Stimulated activated memory B cell treated with anti-CD40 and anti-IgM and Interleukin-4, amounts not matched to agents 10 μg/mL and 1 μg/mL and 100 μg/mL, for 72 hours (primary cell): ENCODE data around the gene FGF19.
"Not testable (repeated sequence)": the region's sequence is repeated elsewhere in the genome, so short reads cannot be mapped to it uniquely, and the experiment has no call there.

Experiments
- ATAC-seq: fragments of 150-1000 bp; cut with Tn5 transposase; 2 replicates; pipeline ENCODE4 v1.10.0; 2021
- H3K27ac Mint-ChIP-seq: one replicate; pipeline ENCODE4 v1.8.0; 2022; ENCODE audit warnings: mild to moderate bottlenecking, mixed read lengths
- H3K27me3 Mint-ChIP-seq: one replicate; pipeline ENCODE4 v1.8.0; 2022; ENCODE audit warnings: mixed read lengths
- H3K36me3 Mint-ChIP-seq: one replicate; pipeline ENCODE4 v1.8.0; 2022; ENCODE audit warnings: mixed read lengths
- H3K4me1 Mint-ChIP-seq: one replicate; pipeline ENCODE4 v1.8.0; 2022; ENCODE audit warnings: mixed read lengths
- H3K4me3 Mint-ChIP-seq: one replicate; pipeline ENCODE4 v1.8.0; 2022; ENCODE audit warnings: mild to moderate bottlenecking, moderate library complexity, mixed read lengths
- H3K9me3 Mint-ChIP-seq: one replicate; pipeline ENCODE4 v1.8.0; 2022; ENCODE audit warnings: mixed read lengths

The FGF19 gene

GRCh38 chr11:69705901-69706787, 2.3 kb upstream of the FGF19 start:
- ATAC-seq, result no peak
- H3K27ac Mint-ChIP-seq, result no peak overlapping the region
- no peak overlapping the region for H3K4me3 Mint-ChIP-seq
- H3K4me1 Mint-ChIP-seq, result peaks cover 24% of the 10 kb centered on the region
- H3K36me3 Mint-ChIP-seq, result no peaks in the 10 kb centered on the region
- peaks cover 71% of the 10 kb centered on the region for H3K27me3 Mint-ChIP-seq
- H3K9me3 Mint-ChIP-seq, result no peaks in the 10 kb centered on the region

DNA sequence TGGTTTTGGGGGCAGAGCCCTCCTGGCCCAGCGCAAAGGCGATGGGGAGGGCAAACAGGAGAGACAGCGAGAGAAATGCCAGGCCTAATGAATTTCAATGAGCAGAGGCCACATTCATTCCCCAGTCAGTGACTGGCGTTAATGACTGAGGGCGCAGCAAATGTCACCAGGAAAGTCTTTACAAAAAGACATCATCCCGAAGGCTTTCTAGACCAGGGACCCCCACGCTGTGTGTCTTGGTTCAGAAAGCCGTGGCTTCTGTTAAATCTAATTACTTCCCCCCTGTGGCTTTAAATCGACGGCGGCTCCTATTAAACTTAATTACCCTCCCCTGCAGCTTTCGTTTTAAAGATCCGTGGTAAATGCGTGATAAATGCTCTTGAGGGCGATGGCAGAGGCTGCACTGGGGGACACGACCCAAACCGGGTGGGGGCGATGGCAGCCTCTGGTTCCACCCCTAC, 1.6 kb upstream of the FGF19 start:
- Mint-ChIP-seq H3K9me3 (no peaks in the 10 kb centered on the region), H3K27me3 (peaks cover 71% of the 10 kb centered on the region), H3K4me1 (peaks cover 24% of the 10 kb centered on the region), H3K27ac (no peak overlapping the region), H3K36me3 (no peaks in the 10 kb centered on the region), H3K4me3 (no peak overlapping the region)
- ATAC-seq, result no peak

- Mint-ChIP-seq H3K36me3 (no peaks in the 10 kb centered on the region), H3K4me3 (peak overlapping the region; percentile 50), H3K27ac (no peak overlapping the region), H3K27me3 (peaks cover 71% of the 10 kb centered on the region), H3K9me3 (no peaks in the 10 kb centered on the region), H3K4me1 (peaks cover 25% of the 10 kb centered on the region)
- no peak for ATAC-seq
Measured at GRCh38 chr11:69704508-69705253, 859 bp upstream of the FGF19 start.

- Mint-ChIP-seq H3K4me1 (peaks cover 37% of the 10 kb centered on the region), H3K9me3 (no peaks in the 10 kb centered on the region), H3K27me3 (peaks cover 79% of the 10 kb centered on the region), H3K4me3 (no peak overlapping the region), H3K36me3 (no peaks in the 10 kb centered on the region), H3K27ac (no peak overlapping the region)
- no peak for ATAC-seq
Measured at GRCh38 chr11:69703453-69703767, 412 bp downstream of the FGF19 start.

DNA sequence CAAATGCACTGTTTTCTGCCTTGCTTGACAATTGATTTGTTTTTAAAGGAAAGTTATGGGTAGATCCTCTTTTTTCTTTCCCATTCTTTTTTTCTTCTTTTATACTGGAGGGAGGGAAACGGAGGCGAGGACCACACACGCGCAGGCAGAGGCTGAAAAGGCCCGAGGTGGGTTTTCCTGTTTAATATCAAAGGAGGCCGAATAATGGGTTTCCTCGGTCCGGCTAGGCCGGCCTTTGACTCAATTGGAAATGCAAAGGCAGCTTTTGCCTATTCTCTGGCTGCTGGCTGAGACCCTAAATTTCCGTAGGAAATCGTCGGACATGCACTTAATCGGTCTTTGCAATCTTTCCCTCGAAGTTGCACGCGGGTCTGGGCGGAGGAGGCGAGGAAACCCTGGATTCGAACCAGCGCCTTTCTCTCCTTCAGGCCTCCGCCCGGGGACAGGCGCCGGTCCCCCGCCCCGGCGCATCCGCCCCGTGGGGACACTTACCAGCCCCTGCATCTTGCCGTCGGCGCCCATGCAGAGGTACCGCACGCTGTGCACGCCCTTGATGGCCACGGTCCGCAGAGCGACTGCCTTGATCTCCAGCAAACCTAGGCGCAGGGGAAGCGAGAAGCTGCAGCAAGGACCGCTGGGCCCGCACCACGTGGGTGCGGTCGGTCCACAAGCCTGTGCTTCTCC, 911 bp downstream of the FGF19 start:
- no peaks in the 10 kb centered on the region for H3K36me3 Mint-ChIP-seq
- no peak for ATAC-seq
- H3K4me3 Mint-ChIP-seq, result no peak overlapping the region
- H3K9me3 Mint-ChIP-seq, result no peaks in the 10 kb centered on the region
- H3K27me3 Mint-ChIP-seq, result peaks cover 80% of the 10 kb centered on the region
- no peak overlapping the region for H3K27ac Mint-ChIP-seq
- H3K4me1 Mint-ChIP-seq, result peaks cover 37% of the 10 kb centered on the region

DNA sequence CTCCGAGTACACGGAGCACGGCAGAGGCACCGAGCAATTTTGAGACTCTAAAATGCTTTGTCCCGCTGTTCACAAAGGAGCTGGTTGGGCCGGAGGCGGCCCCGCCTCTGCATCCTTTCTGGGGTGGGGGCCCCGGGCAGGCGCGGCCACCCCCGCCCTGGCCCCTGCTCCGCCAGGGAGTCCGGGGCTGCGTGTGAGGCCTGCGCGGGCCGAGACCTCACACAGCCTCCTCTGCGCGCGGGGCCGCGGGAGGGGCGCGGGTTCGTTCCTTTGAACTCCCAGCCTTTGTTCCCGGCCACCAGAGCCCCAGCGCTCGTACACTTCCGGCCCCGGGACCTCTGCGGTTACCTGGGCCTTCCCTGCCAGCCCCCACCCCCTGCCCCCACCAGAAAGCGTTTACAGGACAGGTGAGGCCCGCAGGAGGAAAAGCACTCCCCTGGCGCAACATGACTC, 1.6 kb downstream of the FGF19 start:
- peaks cover 37% of the 10 kb centered on the region for H3K4me1 Mint-ChIP-seq
- ATAC-seq, result no peak
- H3K9me3 Mint-ChIP-seq, result no peaks in the 10 kb centered on the region
- no peak overlapping the region for H3K4me3 Mint-ChIP-seq
- no peak overlapping the region for H3K27ac Mint-ChIP-seq
- H3K27me3 Mint-ChIP-seq, result peaks cover 79% of the 10 kb centered on the region
- no peaks in the 10 kb centered on the region for H3K36me3 Mint-ChIP-seq

- ATAC-seq, result no peak
- no peak overlapping the region for H3K27ac Mint-ChIP-seq
- H3K36me3 Mint-ChIP-seq, result no peaks in the 10 kb centered on the region
- H3K4me1 Mint-ChIP-seq, result peaks cover 33% of the 10 kb centered on the region
- H3K4me3 Mint-ChIP-seq, result no peak overlapping the region
- H3K27me3 Mint-ChIP-seq, result peaks cover 79% of the 10 kb centered on the region
- H3K9me3 Mint-ChIP-seq, result no peaks in the 10 kb centered on the region
Measured at GRCh38 chr11:69700278-69701140, 3.3 kb downstream of the FGF19 start.

GRCh38 chr11:69699213-69699612, 4.6 kb downstream of the FGF19 start:
- no peaks in the 10 kb centered on the region for H3K9me3 Mint-ChIP-seq
- peaks cover 80% of the 10 kb centered on the region for H3K27me3 Mint-ChIP-seq
- H3K4me3 Mint-ChIP-seq, result no peak overlapping the region
- no peak overlapping the region for H3K27ac Mint-ChIP-seq
- peak; percentile 48 for ATAC-seq
- peaks cover 22% of the 10 kb centered on the region for H3K4me1 Mint-ChIP-seq
- H3K36me3 Mint-ChIP-seq, result no peaks in the 10 kb centered on the region

DNA sequence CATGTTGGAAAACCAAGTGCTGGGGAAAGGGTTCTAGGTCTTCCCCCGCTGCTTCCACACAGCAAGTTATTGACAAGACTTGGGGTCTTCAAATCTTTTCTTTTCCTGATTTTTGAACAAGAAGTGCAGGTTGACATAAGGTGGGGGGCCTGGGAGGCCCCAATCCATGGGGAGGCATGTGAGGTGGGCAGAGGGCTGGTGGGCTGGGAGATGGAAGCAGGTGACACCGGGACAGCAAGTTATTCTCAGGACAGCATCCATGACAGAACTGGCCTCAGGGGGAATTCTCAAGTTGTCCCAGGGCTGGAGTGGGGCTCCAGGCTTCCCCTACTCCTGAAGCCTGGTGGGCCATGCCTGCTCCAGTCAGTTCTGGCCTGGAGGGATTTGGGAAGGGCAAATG, 5.5 kb downstream of the FGF19 start:
- peaks cover 20% of the 10 kb centered on the region for H3K4me1 Mint-ChIP-seq
- H3K27ac Mint-ChIP-seq, result no peak overlapping the region
- no peak overlapping the region for H3K4me3 Mint-ChIP-seq
- peaks cover 81% of the 10 kb centered on the region for H3K27me3 Mint-ChIP-seq
- no peaks in the 10 kb centered on the region for H3K9me3 Mint-ChIP-seq
- no peak for ATAC-seq
- H3K36me3 Mint-ChIP-seq, result no peaks in the 10 kb centered on the region

GRCh38 chr11:69697861-69698260, 6.0 kb downstream of the FGF19 start:
- no peak for ATAC-seq
- no peaks in the 10 kb centered on the region for H3K36me3 Mint-ChIP-seq
- peaks cover 78% of the 10 kb centered on the region for H3K27me3 Mint-ChIP-seq
- peaks cover 15% of the 10 kb centered on the region for H3K4me1 Mint-ChIP-seq
- no peak overlapping the region for H3K27ac Mint-ChIP-seq
- no peak overlapping the region for H3K4me3 Mint-ChIP-seq
- H3K9me3 Mint-ChIP-seq, result no peaks in the 10 kb centered on the region

DNA sequence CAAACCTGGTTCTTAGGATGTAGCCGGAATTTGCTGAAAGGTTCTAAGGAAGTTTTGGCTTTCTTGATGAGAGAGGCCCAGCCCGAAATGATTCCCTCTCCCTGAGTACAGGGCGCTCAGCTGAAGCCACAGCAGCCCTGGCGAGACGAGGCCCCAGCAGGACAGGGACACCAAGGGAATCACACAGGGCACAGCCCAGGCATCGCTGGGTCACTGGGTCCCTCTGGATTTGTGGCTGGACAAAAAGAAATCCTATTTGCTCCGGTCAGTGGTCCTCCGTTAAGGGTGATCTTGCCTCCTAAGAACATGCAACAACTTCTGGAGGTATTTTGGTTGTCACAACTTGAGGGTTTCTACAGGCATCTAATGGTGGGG, 6.4 kb downstream of the FGF19 start:
- Mint-ChIP-seq H3K27ac (no peak overlapping the region), H3K4me3 (no peak overlapping the region), H3K36me3 (no peaks in the 10 kb centered on the region), H3K9me3 (no peaks in the 10 kb centered on the region), H3K27me3 (peaks cover 80% of the 10 kb centered on the region), H3K4me1 (peaks cover 13% of the 10 kb centered on the region)
- no peak for ATAC-seq

DNA sequence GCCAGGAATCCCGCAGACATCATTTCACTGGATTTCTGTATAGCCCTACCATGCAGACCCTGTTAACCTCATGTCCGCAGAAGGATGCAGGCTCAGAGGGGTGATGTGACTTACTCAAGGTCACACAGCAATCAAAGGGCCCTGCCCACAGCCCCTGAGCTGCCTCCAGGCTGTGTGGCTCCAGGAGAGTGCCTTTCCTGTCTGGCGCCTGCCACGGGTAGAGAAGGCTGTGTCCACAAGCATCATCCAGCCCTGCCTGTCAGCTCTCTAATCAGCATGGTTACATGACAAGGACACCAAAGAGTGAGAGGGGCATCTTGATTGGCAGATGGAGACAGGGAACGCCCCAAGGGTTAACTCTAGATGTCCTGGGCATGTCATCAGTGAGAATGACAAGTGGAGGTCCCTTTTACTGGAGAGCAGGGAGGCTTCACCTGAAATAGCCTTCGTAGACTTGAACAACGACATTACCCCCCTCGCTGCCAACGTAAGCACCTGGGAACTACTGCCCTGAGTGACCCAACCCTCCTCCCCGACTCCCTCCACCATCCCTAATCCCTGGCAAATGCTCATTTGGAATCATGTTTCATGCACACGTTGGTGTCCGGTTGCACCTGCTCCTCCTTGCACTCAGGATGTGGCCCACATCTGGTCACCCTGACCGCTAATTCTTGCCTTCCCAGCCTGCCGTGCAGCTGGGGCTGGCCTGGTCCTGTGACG, 6.9 kb downstream of the FGF19 start:
- Mint-ChIP-seq H3K36me3 (no peaks in the 10 kb centered on the region), H3K4me3 (no peak overlapping the region), H3K27me3 (peaks cover 86% of the 10 kb centered on the region), H3K27ac (no peak overlapping the region), H3K4me1 (peaks cover 13% of the 10 kb centered on the region), H3K9me3 (peaks cover 3% of the 10 kb centered on the region)
- no peak for ATAC-seq

DNA sequence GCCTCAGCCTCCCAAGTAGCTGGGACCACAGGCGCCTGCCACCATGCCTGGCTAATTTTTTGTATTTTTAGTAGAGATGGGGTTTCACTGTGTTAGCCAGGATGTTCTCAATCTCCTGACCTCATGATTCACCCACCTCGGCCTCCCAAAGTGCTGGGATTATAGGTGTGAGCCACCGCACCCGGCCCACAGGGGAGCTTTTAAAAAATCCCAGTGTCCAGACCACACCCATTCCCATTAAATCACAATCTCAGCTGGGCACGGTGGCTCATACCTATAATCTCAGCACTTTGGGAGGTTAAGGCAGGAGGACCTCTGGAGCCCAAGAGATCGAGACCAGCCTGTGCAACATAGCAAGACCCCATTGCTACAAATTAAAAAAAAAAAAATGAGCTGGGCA, 7.8 kb downstream of the FGF19 start:
- not testable (repeated sequence) for H3K9me3 Mint-ChIP-seq, H3K27ac Mint-ChIP-seq, H3K4me3 Mint-ChIP-seq, H3K36me3 Mint-ChIP-seq, ATAC-seq
- Mint-ChIP-seq H3K27me3 (peaks cover 86% of the 10 kb centered on the region), H3K4me1 (peaks cover 13% of the 10 kb centered on the region)

DNA sequence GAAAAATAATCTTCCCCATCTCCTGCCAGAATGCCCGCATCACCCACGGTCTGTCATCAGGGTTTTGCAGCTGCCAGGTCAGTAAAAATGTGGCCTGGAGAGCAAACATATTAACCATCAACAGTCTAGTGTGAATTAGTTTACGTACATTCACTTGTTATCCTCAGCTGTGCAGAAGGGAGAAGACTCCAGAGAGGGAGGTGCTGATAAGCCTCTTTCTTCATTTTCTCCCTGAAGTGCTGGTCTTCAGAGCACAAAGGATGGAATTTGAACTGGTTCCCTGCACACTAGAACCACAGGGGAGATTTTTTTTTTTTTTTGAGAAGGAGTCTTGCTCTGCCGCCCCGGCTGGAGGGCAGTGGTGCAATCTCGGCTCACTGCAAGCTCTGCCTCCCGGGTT, 8.2 kb downstream of the FGF19 start:
- Mint-ChIP-seq H3K4me3 (no peak overlapping the region), H3K9me3 (peaks cover 6% of the 10 kb centered on the region), H3K27me3 (peaks cover 86% of the 10 kb centered on the region), H3K27ac (no peak overlapping the region), H3K4me1 (peaks cover 13% of the 10 kb centered on the region), H3K36me3 (peaks cover 3% of the 10 kb centered on the region)
- no peak for ATAC-seq
